Endothelial cell (in vitro differentiated cells): ENCODE data around the gene HEPHL1. TPM values are rescaled to one million over a fixed set of nuclear protein-coding genes. Genes with fewer than 3 reads are reported as not detected.
"Not testable (repeated sequence)": the region's sequence is repeated elsewhere in the genome, so short reads cannot be mapped to it uniquely, and the experiment has no call there.

Experiments used
- DNase-seq: peaks from one replicate; pipeline ENCODE4 v3.0.0; 2021; ENCODE audit warnings: low spot score
- H3K27ac Mint-ChIP-seq: one replicate; pipeline ENCODE4 v1.8.0; 2021; ENCODE audit warnings: mixed read lengths, inconsistent platforms; ENCODE audit not compliant: unreplicated experiment
- H3K27me3 Mint-ChIP-seq: one replicate; pipeline ENCODE4 v1.8.0; 2021; ENCODE audit warnings: mild to moderate bottlenecking, moderate library complexity, mixed read lengths, inconsistent platforms; ENCODE audit not compliant: unreplicated experiment
- H3K36me3 Mint-ChIP-seq: one replicate; pipeline ENCODE4 v1.8.0; 2021; ENCODE audit warnings: mild to moderate bottlenecking, low read depth, mixed read lengths, inconsistent platforms; ENCODE audit not compliant: unreplicated experiment
- H3K4me1 Mint-ChIP-seq: one replicate; pipeline ENCODE4 v1.8.0; 2021; ENCODE audit warnings: mild to moderate bottlenecking, mixed read lengths, inconsistent platforms; ENCODE audit not compliant: unreplicated experiment
- H3K4me3 Mint-ChIP-seq: one replicate; pipeline ENCODE4 v1.8.0; 2021; ENCODE audit warnings: mild to moderate bottlenecking, mixed read lengths, inconsistent platforms; ENCODE audit not compliant: unreplicated experiment
- H3K9me3 Mint-ChIP-seq: one replicate; pipeline ENCODE4 v1.8.0; 2021; ENCODE audit warnings: mixed read lengths, inconsistent platforms; ENCODE audit not compliant: unreplicated experiment
- CTCF ChIP-seq: fragments of 200-600 bp; sonication (generic); IDR thresholded peaks from one replicate; pipeline ENCODE4 v1.5.0; 2021; ENCODE audit warnings: antibody characterized with exemption; ENCODE audit not compliant: unreplicated experiment
- total RNA-seq: library from RNA; stranded (reverse); fragmentation: NEBNext Ultra II Directional; extraction: Animal tissue kit (Norgen Biotek cat#: 25700); gene quantifications from one replicate; pipeline ENCODE4 v1.2.1, GENCODE V29; 2021; ENCODE audit not compliant: unreplicated experiment

HEPHL1 gene
- total RNA-seq, 1 donor from 2014 or later: not detected

GRCh38 chr11:94152678-94153065 is 131.5 kb downstream of the HEPHL1 start:
- Mint-ChIP-seq H3K9me3 (no peaks in the 10 kb centered on the region), H3K36me3 (peaks cover 3% of the 10 kb centered on the region), H3K27me3 (no peaks in the 10 kb centered on the region), H3K4me1 (peaks cover 8% of the 10 kb centered on the region), H3K4me3 (no peak overlapping the region), H3K27ac (no peak overlapping the region)
- no peak for DNase-seq
- no peak for TF ChIP-seq CTCF

- no peak for DNase-seq
- peaks cover 8% of the 10 kb centered on the region for H3K4me1 Mint-ChIP-seq
- no peak for TF ChIP-seq CTCF
- H3K4me3 Mint-ChIP-seq: no peak overlapping the region
- no peaks in the 10 kb centered on the region for H3K9me3 Mint-ChIP-seq
- H3K27ac Mint-ChIP-seq: no peak overlapping the region
- no peaks in the 10 kb centered on the region for H3K27me3 Mint-ChIP-seq
- H3K36me3 Mint-ChIP-seq: peaks cover 3% of the 10 kb centered on the region
Measured at GRCh38 chr11:94153320-94153719, 132.2 kb downstream of the HEPHL1 start.

GRCh38 chr11:94154095-94154856 is 133.1 kb downstream of the HEPHL1 start:
- no peaks in the 10 kb centered on the region for H3K9me3 Mint-ChIP-seq
- no peak overlapping the region for H3K4me3 Mint-ChIP-seq
- TF ChIP-seq CTCF: no peak
- no peaks in the 10 kb centered on the region for H3K27me3 Mint-ChIP-seq
- H3K36me3 Mint-ChIP-seq: peaks cover 3% of the 10 kb centered on the region
- H3K4me1 Mint-ChIP-seq: peaks cover 8% of the 10 kb centered on the region
- no peak overlapping the region for H3K27ac Mint-ChIP-seq
- DNase-seq: no peak

GRCh38 chr11:94157339-94157738 is 136.2 kb downstream of the HEPHL1 start:
- H3K36me3 Mint-ChIP-seq: not testable (repeated sequence)

More at GRCh38 chr11:94157339-94157738, 136.2 kb downstream of the HEPHL1 start:
- not testable (repeated sequence) for H3K27me3 Mint-ChIP-seq, H3K27ac Mint-ChIP-seq, H3K9me3 Mint-ChIP-seq, H3K4me3 Mint-ChIP-seq, DNase-seq
- H3K4me1 Mint-ChIP-seq: peaks cover 12% of the 10 kb centered on the region

Other genes starting within 250 kb of the HEPHL1 start
- 38.7 TPM for gene MED17, start 237.1 kb upstream of the HEPHL1 start, total RNA-seq
- gene VSTM5, start 170.7 kb upstream of the HEPHL1 start, total RNA-seq: 0.56 TPM
- 9.9 TPM for gene PANX1, start 107.5 kb downstream of the HEPHL1 start, total RNA-seq